Measurements from ENCODE around the gene ZNF804B.

ZNF804B gene

DNA sequence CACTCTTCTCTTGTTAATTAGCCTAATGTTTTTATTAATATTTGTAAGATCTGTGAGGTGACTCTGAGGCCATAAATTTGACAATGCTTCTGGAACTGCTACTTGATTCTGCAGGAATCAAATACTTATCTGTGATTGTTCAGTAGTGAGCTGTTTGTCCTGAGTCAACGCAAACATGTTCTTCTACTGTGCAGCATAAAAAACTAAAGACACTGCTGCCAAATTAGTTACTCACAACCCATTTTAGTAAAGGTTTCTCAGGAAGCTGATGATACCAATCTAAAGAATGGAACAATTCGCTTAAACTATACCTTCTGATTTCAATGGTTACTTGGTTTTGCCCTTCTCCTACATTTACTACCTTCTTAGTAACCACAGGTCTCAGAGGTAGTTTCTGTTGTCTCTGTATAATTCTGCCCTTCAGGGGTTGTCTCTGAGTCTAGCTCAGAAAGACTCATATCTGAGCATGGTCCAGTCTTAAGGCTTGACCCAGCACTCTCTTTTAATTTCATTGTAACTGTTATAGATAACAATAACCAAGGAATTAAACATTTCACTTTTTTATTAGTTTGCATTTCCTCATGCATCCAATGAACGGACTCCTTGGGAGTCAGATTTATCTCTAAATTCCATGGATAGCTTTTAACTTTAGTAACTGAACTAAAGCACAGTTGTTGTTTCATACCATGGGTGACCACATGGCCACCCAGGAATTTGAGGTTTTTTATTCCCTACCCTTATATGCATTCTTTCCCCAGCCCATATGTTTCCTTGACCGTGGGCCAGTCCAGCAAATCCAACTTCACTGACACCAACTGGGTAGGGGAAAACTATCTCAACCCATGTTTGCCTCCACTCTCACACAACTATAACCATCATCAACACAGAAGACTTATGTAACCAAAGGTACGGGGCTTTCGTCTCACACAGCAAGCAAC, 345.5 kb downstream of the ZNF804B start:
- TF ChIP-seq, protein P1, sequence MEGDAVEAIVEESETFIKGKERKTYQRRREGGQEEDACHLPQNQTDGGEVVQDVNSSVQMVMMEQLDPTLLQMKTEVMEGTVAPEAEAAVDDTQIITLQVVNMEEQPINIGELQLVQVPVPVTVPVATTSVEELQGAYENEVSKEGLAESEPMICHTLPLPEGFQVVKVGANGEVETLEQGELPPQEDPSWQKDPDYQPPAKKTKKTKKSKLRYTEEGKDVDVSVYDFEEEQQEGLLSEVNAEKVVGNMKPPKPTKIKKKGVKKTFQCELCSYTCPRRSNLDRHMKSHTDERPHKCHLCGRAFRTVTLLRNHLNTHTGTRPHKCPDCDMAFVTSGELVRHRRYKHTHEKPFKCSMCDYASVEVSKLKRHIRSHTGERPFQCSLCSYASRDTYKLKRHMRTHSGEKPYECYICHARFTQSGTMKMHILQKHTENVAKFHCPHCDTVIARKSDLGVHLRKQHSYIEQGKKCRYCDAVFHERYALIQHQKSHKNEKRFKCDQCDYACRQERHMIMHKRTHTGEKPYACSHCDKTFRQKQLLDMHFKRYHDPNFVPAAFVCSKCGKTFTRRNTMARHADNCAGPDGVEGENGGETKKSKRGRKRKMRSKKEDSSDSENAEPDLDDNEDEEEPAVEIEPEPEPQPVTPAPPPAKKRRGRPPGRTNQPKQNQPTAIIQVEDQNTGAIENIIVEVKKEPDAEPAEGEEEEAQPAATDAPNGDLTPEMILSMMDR (IDR thresholded peaks at IDR 0.05; ENCODE audit: low read depth, low read length) = no peak
- no peak for DNase-seq (ENCODE audit: low read depth in 2 of 2)

DNA sequence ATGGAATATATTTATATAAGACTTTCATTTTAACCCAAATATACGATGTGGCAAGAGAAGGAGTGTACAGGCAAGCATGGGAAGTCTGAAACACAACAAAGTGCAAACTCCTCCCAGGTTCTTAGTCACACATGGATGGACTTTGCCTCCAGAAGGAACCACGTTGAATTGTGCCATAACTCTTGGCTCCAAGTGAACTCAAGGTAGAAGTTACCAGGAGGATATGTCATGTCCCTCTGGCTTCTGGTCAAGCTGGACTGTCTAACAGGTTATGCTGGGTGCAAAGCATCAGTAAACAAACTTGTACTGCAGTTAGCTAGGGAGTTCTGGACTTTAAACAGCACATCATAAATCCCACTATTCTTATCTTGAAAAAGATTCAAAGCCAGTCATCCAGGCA, 364.4 kb downstream of the ZNF804B start:
- no peak for DNase-seq (ENCODE audit: low read depth in 2 of 2)
- H3K4me3 ChIP-seq (replicated peaks in 1 of 2; ENCODE audit: low read depth in 2 of 2, low read length in 2 of 2) = no peak overlapping the region
- TF ChIP-seq, protein P1 (IDR thresholded peaks at IDR 0.05; ENCODE audit: low read depth, low read length) = no peak

More for the DNA sequence above, 345.5 kb downstream of the ZNF804B start:
- no peak overlapping the region for H3K4me3 ChIP-seq (replicated peaks in 1 of 2; ENCODE audit: low read depth in 2 of 2, low read length in 2 of 2)

DNA sequence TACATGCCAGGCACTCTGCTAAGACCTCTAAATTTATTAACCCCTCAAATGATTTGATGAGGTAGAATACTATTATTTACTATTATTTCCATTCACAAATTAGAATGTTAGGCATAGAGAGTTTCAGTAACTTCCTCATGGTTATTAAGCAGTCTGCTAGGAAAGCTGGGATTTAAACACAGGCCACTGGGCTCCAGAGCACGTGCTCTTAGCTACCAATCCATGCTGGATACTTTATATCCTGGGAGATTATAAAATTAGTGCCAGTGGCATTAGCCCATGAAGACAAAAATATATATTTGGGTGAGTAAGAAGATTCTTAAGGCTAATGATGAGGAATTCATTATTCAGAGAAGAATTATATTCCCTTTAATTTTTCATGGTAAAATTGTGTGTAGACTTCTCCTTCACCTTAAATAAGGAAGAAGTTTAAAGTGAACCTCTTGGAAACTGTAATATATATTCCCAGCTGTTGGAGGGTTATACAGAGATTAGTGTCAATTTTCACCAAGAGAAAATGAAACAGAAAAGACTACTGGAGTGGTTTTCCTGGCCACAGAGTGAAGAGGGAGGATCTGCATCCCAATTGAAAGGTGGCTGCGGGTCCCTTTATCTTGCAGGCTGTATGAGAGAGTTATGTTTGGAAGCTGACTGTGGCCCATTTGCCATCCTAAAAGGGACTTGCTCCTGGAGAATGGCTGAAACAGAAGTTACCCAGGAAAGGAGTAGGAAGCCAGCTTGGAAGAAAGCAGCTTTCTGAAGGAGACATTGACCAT, 370.3 kb downstream of the ZNF804B start:
- no peak for DNase-seq (ENCODE audit: low read depth in 2 of 2)
- TF ChIP-seq, protein P1 (IDR thresholded peaks at IDR 0.05; ENCODE audit: low read depth, low read length) = no peak
- no peak overlapping the region for H3K4me3 ChIP-seq (replicated peaks in 1 of 2; ENCODE audit: low read depth in 2 of 2, low read length in 2 of 2)

DNA sequence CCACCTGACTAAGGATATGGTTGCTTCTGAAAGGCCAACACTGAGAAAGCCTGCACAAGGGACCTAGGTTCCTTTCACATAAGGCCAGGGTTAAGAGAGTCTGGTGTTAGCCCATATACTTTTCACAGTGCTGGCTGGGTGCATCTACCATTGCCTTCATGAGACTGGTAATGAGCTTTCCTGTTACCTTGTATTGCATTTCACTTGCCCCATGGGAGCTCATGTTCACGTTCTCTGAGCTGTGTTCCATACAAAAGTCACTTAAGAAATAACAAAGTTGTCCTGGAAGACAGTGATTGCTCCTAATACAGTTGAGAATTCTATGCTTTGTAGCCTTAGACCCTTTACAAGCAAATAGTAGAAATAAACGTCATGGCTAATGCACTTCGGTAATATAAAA, 373.9 kb downstream of the ZNF804B start:
- TF ChIP-seq, protein P1 (IDR thresholded peaks at IDR 0.05; ENCODE audit: low read depth, low read length) = no peak
- DNase-seq (ENCODE audit: low read depth in 2 of 2) = no peak
- H3K4me3 ChIP-seq (replicated peaks in 1 of 2; ENCODE audit: low read depth in 2 of 2, low read length in 2 of 2) = no peak overlapping the region

DNA sequence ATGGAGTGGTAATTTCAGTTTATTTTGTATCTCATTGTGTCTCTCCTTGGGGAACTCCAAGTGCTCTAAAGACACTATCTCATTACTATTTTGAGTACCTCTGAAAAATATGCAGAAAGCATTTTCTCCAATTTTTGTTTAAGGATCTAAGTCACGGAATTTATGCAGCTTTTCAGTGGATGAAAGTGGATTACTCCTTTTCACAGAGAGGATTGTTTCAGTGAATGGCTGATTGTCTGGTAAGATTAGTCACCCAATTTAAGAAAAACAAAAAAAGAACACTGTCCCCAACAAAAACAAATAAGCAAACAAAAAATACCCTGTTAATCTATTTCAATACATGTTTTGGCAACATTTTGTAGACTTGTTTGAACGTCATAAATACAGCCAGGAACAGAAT, 374.3 kb downstream of the ZNF804B start:
- DNase-seq (ENCODE audit: low read depth in 2 of 2) = no peak
- TF ChIP-seq, protein P1 (IDR thresholded peaks at IDR 0.05; ENCODE audit: low read depth, low read length) = no peak
- no peak overlapping the region for H3K4me3 ChIP-seq (replicated peaks in 1 of 2; ENCODE audit: low read depth in 2 of 2, low read length in 2 of 2)

DNA sequence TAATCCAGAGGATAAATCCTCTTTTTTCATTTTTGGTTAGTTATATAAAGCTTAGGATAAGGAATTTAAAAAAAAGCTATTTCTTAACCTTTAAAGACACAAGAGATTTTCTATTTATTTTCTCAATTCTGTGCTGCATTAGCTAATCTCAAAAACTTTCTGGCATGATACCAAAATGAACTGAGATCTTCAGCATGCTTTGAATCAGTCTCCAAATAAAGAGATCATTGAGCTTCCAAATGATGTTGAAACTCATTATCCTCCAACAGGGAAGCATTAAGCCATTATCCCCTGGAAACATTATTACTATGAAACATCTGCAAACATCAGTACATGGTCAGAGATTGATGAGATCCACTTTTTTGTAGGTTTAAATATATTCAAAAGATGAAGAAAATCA, 386.3 kb downstream of the ZNF804B start:
- no peak overlapping the region for H3K4me3 ChIP-seq (replicated peaks in 1 of 2; ENCODE audit: low read depth in 2 of 2, low read length in 2 of 2)
- TF ChIP-seq, protein P1 (IDR thresholded peaks at IDR 0.05; ENCODE audit: low read depth, low read length) = no peak
- no peak for DNase-seq (ENCODE audit: low read depth in 2 of 2)
